ENCODE data around the gene LANCL2. TPM values are rescaled to one million over a fixed set of nuclear protein-coding genes. Genes with fewer than 3 reads are reported as not detected.
A peak's percentile ranks its signal among the peaks of the same experiment; 100 is the strongest.

The LANCL2 gene
- total RNA-seq, 1 experiment from 2014 or later = 22.8 TPM

- Histone ChIP-seq H3K4me1 (replicated peaks) (peaks cover 47% of the 10 kb centered on the region), H3K9me3 (replicated peaks) (no peaks in the 10 kb centered on the region), H3K27ac (no peak overlapping the region), H3K4me3 (no peak overlapping the region), H3K36me3 (peaks cover 16% of the 10 kb centered on the region), H3K27me3 (replicated peaks) (no peaks in the 10 kb centered on the region)
- no peak for DNase-seq (ENCODE audit: low read depth in 1 of 2, low spot score in 2 of 2)
Measured at GRCh38 chr7:55427342-55427741, 62.2 kb downstream of the LANCL2 start.

GRCh38 chr7:55427800-55428199 lies 62.7 kb downstream of the LANCL2 start:
- Histone ChIP-seq H3K4me1 (replicated peaks) (peaks cover 47% of the 10 kb centered on the region), H3K27ac (no peak overlapping the region), H3K9me3 (replicated peaks) (no peaks in the 10 kb centered on the region), H3K27me3 (replicated peaks) (no peaks in the 10 kb centered on the region), H3K36me3 (peaks cover 16% of the 10 kb centered on the region), H3K4me3 (no peak overlapping the region)
- no peak for DNase-seq (ENCODE audit: low read depth in 1 of 2, low spot score in 2 of 2)

GRCh38 chr7:55429835-55430499 lies 64.8 kb downstream of the LANCL2 start:
- no peak for DNase-seq (ENCODE audit: low read depth in 1 of 2, low spot score in 2 of 2)
- no peak overlapping the region for H3K4me3 ChIP-seq

GRCh38 chr7:55431898-55432297 lies 66.8 kb downstream of the LANCL2 start:
- Histone ChIP-seq H3K27ac (no peak overlapping the region), H3K4me3 (no peak overlapping the region), H3K36me3 (no peaks in the 10 kb centered on the region), H3K27me3 (replicated peaks) (no peaks in the 10 kb centered on the region), H3K9me3 (replicated peaks) (no peaks in the 10 kb centered on the region), H3K4me1 (replicated peaks) (peaks cover 21% of the 10 kb centered on the region)
- DNase-seq (ENCODE audit: low read depth in 1 of 2, low spot score in 2 of 2) = no peak

More at GRCh38 chr7:55429835-55430499, 64.8 kb downstream of the LANCL2 start:
- Histone ChIP-seq H3K27me3 (replicated peaks) (no peaks in the 10 kb centered on the region), H3K9me3 (replicated peaks) (no peaks in the 10 kb centered on the region), H3K27ac (no peak overlapping the region), H3K36me3 (peaks cover 15% of the 10 kb centered on the region), H3K4me1 (replicated peaks) (peaks cover 34% of the 10 kb centered on the region)

GRCh38 chr7:55432506-55432905 lies 67.4 kb downstream of the LANCL2 start:
- Histone ChIP-seq H3K27ac (no peak overlapping the region), H3K36me3 (no peaks in the 10 kb centered on the region), H3K27me3 (replicated peaks) (no peaks in the 10 kb centered on the region), H3K4me3 (no peak overlapping the region), H3K4me1 (replicated peaks) (peaks cover 21% of the 10 kb centered on the region), H3K9me3 (replicated peaks) (no peaks in the 10 kb centered on the region)
- DNase-seq (ENCODE audit: low read depth in 1 of 2, low spot score in 2 of 2) = no peak

- no peak overlapping the region for H3K4me3 ChIP-seq
- no peaks in the 10 kb centered on the region for H3K27me3 ChIP-seq (replicated peaks)
- DNase-seq (ENCODE audit: low read depth in 1 of 2, low spot score in 2 of 2) = peak in 1 of 2 experiments; percentile 48
- peaks cover 21% of the 10 kb centered on the region for H3K4me1 ChIP-seq (replicated peaks)
- H3K9me3 ChIP-seq (replicated peaks) = no peaks in the 10 kb centered on the region
- H3K36me3 ChIP-seq = no peaks in the 10 kb centered on the region
- H3K27ac ChIP-seq = no peak overlapping the region
Measured at GRCh38 chr7:55432939-55433784, 68.0 kb downstream of the LANCL2 start.

GRCh38 chr7:55435466-55435865 lies 70.3 kb downstream of the LANCL2 start:
- H3K27me3 ChIP-seq (replicated peaks) = no peaks in the 10 kb centered on the region
- DNase-seq (ENCODE audit: low read depth in 1 of 2, low spot score in 2 of 2) = no peak
- no peaks in the 10 kb centered on the region for H3K9me3 ChIP-seq (replicated peaks)
- H3K27ac ChIP-seq = no peak overlapping the region
- H3K4me1 ChIP-seq (replicated peaks) = peaks cover 28% of the 10 kb centered on the region
- no peak overlapping the region for H3K4me3 ChIP-seq
- no peaks in the 10 kb centered on the region for H3K36me3 ChIP-seq

GRCh38 chr7:55436457-55436856 lies 71.3 kb downstream of the LANCL2 start:
- DNase-seq (ENCODE audit: low read depth in 1 of 2, low spot score in 2 of 2) = no peak
- Histone ChIP-seq H3K4me3 (no peak overlapping the region), H3K9me3 (replicated peaks) (no peaks in the 10 kb centered on the region), H3K27me3 (replicated peaks) (no peaks in the 10 kb centered on the region), H3K4me1 (replicated peaks) (peaks cover 33% of the 10 kb centered on the region), H3K27ac (no peak overlapping the region), H3K36me3 (no peaks in the 10 kb centered on the region)

- Histone ChIP-seq H3K9me3 (replicated peaks) (no peaks in the 10 kb centered on the region), H3K27ac (no peak overlapping the region)
Measured at GRCh38 chr7:55437375-55437774, 72.2 kb downstream of the LANCL2 start.

GRCh38 chr7:55438085-55438756 lies 73.1 kb downstream of the LANCL2 start:
- no peak overlapping the region for H3K4me3 ChIP-seq
- no peak overlapping the region for H3K27ac ChIP-seq
- no peak for DNase-seq (ENCODE audit: low read depth in 1 of 2, low spot score in 2 of 2)
- no peaks in the 10 kb centered on the region for H3K9me3 ChIP-seq (replicated peaks)
- peaks cover 32% of the 10 kb centered on the region for H3K4me1 ChIP-seq (replicated peaks)
- no peaks in the 10 kb centered on the region for H3K36me3 ChIP-seq
- H3K27me3 ChIP-seq (replicated peaks) = no peaks in the 10 kb centered on the region

More at GRCh38 chr7:55437375-55437774, 72.2 kb downstream of the LANCL2 start:
- Histone ChIP-seq H3K4me1 (replicated peaks) (peaks cover 40% of the 10 kb centered on the region), H3K4me3 (no peak overlapping the region), H3K36me3 (no peaks in the 10 kb centered on the region), H3K27me3 (replicated peaks) (no peaks in the 10 kb centered on the region)
- DNase-seq (ENCODE audit: low read depth in 1 of 2, low spot score in 2 of 2) = no peak

- H3K4me1 ChIP-seq (replicated peaks) = peaks cover 28% of the 10 kb centered on the region
- no peak overlapping the region for H3K4me3 ChIP-seq
- no peaks in the 10 kb centered on the region for H3K36me3 ChIP-seq
- H3K9me3 ChIP-seq (replicated peaks) = no peaks in the 10 kb centered on the region
- DNase-seq (ENCODE audit: low read depth in 1 of 2, low spot score in 2 of 2) = no peak
- no peak overlapping the region for H3K27ac ChIP-seq
- no peaks in the 10 kb centered on the region for H3K27me3 ChIP-seq (replicated peaks)
Measured at GRCh38 chr7:55438757-55439525, 73.8 kb downstream of the LANCL2 start.

GRCh38 chr7:55439627-55440026 lies 74.5 kb downstream of the LANCL2 start:
- H3K9me3 ChIP-seq (replicated peaks) = no peaks in the 10 kb centered on the region
- H3K36me3 ChIP-seq = no peaks in the 10 kb centered on the region
- no peak for DNase-seq (ENCODE audit: low read depth in 1 of 2, low spot score in 2 of 2)
- no peak overlapping the region for H3K27ac ChIP-seq
- H3K4me1 ChIP-seq (replicated peaks) = peaks cover 28% of the 10 kb centered on the region
- H3K4me3 ChIP-seq = no peak overlapping the region
- H3K27me3 ChIP-seq (replicated peaks) = no peaks in the 10 kb centered on the region

- Histone ChIP-seq H3K36me3 (no peaks in the 10 kb centered on the region), H3K27me3 (replicated peaks) (no peaks in the 10 kb centered on the region), H3K27ac (no peak overlapping the region), H3K4me1 (replicated peaks) (peaks cover 29% of the 10 kb centered on the region), H3K9me3 (replicated peaks) (no peaks in the 10 kb centered on the region), H3K4me3 (no peak overlapping the region)
- no peak for DNase-seq (ENCODE audit: low read depth in 1 of 2, low spot score in 2 of 2)
Measured at GRCh38 chr7:55440040-55440690, 75.0 kb downstream of the LANCL2 start.

All from SJSA1 (cell line).